GM15510 (cell line): Measurements from ENCODE around the gene PNRC1.
A peak's percentile ranks its signal among the peaks of the same experiment; 100 is the strongest.

Experiments used
- POLR2A ChIP-seq: IDR thresholded peaks from 3 replicates; pipeline ENCODE4 v1.6.1; 2011; ENCODE audit warnings: borderline replicate concordance; ENCODE audit not compliant: insufficient read length; ENCODE audit errors: extremely low read depth

Gene PNRC1

DNA sequence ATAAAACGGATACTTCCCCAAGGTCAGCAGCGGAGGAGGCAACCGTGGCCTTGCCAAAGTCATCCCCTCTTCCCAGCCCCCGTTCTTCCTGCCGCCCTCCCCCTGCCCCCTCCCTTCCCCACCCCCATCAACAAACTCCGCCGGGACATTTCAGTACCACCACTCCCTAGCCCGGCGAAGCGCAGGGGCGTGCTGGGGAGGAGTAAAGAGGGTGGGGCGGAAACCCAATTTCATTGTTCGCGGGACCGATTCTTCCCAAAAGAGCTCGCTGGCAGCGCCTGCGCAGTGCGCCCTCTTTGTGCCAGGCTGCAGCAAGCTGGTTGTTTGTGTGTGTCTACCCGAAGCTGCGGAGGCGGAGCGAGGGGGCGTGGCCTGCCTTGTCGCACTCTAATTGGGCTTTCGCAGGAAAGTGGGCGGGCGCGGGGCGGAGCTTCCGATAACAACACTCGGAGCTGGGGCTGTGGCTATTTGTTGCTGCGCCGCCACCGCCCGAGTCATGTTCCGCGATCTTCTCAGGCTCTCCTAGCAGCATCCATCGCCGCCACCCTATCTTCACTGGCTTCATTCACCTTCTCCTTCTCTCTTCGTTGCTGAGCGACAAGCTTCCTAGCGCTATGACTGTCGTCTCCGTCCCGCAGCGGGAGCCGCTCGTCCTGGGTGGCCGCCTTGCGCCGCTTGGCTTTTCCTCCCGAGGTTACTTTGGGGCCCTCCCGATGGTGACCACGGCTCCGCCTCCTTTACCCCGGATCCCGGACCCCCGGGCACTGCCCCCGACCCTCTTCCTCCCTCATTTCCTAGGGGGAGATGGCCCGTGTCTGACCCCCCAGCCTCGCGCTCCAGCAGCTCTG is at the start of gene PNRC1:
Gene PNRC1, plus strand, starts transcription at position 471 of the 848 bp plus-strand sequence. Its CDS starts 144 bp downstream, at position 615.
- peak; percentile 99 for TF ChIP-seq POLR2A

- no peak for TF ChIP-seq POLR2A
These were observed 48.0 kb upstream of the PNRC1 start for GRCh38 chr6:89032599-89032998.

- no peak for TF ChIP-seq POLR2A
These were observed 47.1 kb upstream of the PNRC1 start for GRCh38 chr6:89033461-89033860.

DNA sequence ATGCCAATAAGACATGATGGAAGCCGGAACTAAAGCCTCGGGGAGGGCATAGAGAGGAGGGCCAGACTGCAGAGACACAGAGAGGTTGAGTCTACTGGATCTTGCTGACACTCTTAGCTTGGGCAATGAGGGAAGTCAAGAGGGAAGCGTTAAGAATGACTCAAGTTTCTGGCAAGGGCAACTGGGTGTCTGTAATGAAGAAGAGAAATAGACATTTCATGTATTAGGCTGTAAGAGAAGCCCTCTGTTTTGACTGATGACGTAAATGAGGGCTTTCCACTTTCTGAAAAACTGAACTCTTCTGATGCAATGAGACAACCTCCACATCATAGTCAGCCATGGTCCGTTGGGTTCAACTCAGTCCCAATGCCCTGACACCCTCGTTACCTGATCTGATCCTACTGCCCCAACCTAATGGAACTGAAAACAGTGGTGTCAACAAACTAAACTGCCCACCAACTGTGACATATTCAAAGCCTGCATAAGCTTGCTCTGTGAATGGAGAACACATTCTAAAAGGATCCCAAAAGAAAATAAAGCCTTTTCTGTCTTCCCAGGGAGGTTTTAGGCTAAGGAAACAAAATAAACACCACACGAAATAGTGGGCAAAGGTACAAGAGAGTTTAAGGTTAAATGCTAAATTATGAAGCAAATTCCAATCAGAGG is 45.8 kb upstream of the PNRC1 start:
- TF ChIP-seq POLR2A = no peak

DNA sequence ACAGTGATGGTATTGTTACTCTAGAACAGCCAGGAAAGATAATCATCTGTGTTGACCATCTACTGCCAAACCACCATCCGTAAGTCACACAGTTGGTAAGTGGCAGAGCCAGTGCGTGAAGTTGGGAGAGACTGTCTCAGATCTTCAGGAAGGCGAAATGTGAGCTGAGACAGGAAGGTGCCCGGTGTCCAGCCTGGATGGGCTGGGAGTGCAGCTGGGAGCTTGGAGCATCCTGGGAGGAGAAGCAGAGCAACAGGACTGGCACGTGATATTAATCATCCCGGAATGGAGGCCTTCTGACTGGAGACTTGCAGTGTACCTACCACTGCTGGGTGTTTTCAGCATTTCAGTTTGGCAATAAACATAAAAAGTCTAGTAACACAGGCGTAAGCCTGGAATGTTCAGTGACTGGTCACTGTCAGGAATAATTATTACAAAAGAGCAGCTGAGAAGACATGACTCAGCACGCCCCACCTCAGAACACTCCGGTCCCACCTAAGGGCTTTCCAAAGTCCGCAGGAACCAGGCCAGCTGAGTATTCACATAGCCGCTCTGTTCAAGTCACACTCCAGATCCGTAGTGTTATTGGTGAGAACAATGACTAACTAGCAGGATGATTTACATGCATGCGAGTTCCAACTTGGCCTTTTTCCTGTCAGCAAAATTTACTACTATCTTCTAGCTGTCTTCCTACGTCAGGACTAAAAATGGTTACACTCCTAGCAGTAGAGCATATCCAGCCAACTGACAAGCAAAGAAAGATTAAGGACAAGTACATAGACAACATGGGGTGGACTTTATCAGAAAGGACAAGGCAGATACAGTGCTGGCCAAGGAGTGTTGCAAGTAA is 45.1 kb upstream of the PNRC1 start:
- TF ChIP-seq POLR2A = no peak

- no peak for TF ChIP-seq POLR2A
These were observed 43.2 kb upstream of the PNRC1 start for GRCh38 chr6:89037141-89037900.

DNA sequence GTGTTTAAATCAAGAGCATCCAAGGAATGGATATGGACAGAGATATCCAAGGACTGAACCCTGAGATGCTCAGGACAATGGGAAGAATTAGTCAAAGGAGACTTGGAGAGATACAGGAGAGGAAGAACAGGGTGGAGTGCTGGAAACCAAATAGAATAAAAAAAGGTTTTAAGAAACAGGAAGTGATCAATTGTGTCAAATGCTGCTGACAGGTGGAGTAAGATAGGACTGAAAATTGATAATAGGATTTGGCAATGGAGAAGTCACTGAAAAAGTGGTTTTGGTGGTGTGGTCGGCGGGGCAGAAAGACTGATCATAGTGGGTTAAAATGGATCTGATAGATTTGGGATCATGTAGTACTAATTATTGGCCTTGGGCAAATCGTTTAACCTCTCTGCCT is 37.9 kb upstream of the PNRC1 start:
- no peak for TF ChIP-seq POLR2A

DNA sequence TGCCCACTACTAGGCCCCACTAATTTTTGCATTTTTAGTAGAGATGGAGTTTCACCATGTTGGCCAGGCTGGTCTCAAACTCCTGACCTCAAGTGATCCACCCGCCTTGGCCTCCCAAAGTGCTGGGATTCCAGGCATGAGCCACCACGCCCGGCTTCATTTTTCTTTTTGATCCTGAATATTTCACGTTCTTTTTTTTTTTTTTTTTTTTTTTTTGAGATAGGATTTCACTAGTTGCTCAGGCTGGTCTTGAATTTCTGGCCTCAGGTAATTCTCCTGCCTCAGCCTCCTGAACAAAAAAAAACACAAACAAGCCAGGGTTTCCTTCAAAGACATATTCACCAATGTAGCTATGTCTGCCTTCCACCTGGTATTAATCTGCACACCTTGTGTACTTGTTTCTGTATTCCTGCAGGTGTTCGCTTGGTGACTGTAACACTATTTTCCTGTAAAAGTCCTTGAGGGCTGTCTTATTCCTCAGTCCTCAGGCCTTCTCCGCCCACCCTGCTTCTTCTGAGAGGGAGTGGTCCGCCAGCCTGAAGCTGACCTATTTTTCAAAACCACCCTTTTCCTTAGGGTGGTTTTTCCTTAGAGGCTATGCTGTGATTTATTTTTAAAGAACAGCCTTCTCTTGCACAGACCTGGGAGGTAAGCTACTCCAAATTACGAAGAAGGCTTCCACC is 36.1 kb upstream of the PNRC1 start:
- no peak for TF ChIP-seq POLR2A

DNA sequence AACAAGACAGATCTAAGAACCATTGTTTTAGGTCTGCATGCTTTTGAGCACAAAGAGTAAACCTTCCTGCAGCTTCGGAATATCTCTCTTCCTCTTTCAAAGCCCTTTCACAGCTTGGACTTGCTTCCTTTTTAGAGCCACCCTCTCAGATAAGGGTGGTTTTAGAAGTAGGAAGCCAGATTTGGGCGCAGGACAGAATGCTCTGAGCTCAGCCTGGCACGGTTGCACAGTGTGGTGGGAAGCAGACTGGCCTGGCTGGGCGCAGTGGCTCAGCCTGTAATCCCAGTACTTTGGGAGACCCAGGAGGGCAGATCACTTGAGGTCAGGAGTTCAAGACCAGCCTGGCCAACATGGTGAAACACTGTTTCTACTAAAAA is 35.6 kb upstream of the PNRC1 start:
- no peak for TF ChIP-seq POLR2A

GRCh38 chr6:89045576-89045975 is 35.0 kb upstream of the PNRC1 start:
- no peak for TF ChIP-seq POLR2A

DNA sequence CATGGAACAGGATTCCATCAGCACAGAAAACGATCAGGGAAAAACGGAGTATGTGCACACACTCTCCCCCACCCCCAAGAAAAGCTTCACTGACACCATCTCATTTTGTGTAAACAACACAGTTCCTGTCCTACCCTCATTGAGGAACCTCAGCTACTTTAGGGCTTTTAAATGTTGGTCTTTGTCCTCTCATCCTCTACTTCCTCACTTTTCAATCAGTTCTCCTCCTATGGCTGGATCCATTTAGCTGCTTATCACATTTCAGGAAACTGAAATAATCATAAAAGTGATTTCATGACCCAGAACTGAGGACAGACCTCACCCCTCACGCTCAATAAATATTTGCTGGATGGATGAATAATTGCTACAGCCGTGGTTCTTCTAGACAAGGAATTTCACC is 33.1 kb upstream of the PNRC1 start:
- no peak for TF ChIP-seq POLR2A

- no peak for TF ChIP-seq POLR2A
These were observed 32.1 kb upstream of the PNRC1 start for GRCh38 chr6:89048288-89048923.

- no peak for TF ChIP-seq POLR2A
These were observed 31.6 kb upstream of the PNRC1 start for GRCh38 chr6:89048985-89049384.

DNA sequence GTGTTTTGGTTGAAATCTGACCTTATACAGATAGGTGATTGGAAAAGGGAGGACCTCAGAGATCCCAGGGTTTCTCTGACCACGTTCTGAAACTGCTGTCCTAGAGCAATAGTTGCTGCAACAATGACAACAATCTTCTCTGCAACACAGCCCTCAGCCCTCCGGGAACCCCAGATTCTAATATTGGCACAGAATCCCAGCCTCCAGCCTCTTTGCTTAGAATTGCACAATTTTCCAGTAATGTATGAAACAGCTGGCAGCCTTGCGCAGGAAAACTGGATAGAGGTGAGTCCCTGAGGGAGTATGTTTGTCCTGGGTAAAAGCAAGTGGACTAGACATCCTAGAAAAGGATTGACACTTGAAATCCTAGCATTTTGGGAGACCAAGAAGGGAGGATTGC is 30.4 kb upstream of the PNRC1 start:
- no peak for TF ChIP-seq POLR2A

DNA sequence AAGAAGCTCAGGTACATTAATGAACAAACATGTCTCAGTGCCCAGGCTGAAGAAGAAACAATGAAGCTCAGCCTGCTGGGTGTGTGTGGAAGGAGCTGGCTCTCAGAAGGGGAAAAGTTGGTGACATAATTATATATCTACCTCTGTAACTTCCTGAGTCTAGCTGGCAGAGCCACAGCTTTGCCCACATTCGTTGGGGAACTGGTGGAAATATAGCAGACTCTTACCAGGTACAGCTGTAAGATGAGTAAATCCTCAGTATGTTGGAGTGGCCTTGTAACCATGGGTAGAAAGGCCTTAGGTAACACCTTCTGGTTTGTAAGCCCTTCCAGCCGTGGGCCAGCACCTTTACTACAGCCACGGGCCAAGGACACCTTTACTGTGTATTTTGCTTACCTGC is 29.9 kb upstream of the PNRC1 start:
- TF ChIP-seq POLR2A = no peak
